Stimulated activated CD4-positive, alpha-beta T cell treated with anti-CD3 and anti-CD28 coated beads, Interleukin-12 subunit alpha, Interleukin-12 subunit beta, amount 100 ng/mL, for 24 hours (primary cell): ENCODE data around the gene GLMN.
"Not testable (repeated sequence)": the region's sequence is repeated elsewhere in the genome, so short reads cannot be mapped to it uniquely, and the experiment has no call there.

Source experiments
- DNase-seq, 2 experiments: peaks; one replicate each; pipeline ENCODE4 v3.0.0-alpha.2; 2020; ENCODE audit warnings: low read depth in 2 of 2

GLMN gene

GRCh38 chr1:92299477-92300150 lies 827 bp upstream of the GLMN start:
- no peak for DNase-seq

GRCh38 chr1:92298213-92298572 lies 594 bp downstream of the GLMN start:
- no peak for DNase-seq

GRCh38 chr1:92291372-92291999 lies 7.3 kb downstream of the GLMN start:
- DNase-seq: no peak

- DNase-seq: not testable (repeated sequence)
These were observed 17.4 kb downstream of the GLMN start for GRCh38 chr1:92281411-92281810.

- not testable (repeated sequence) for DNase-seq
These were observed 19.0 kb downstream of the GLMN start for GRCh38 chr1:92279781-92280180.

- no peak for DNase-seq
These were observed 21.6 kb downstream of the GLMN start for GRCh38 chr1:92277105-92277723.

- DNase-seq: no peak
These were observed 22.7 kb downstream of the GLMN start for GRCh38 chr1:92276082-92276481.

- no peak for DNase-seq
These were observed 23.8 kb downstream of the GLMN start for GRCh38 chr1:92274939-92275338.

- DNase-seq: no peak
These were observed 25.7 kb downstream of the GLMN start for GRCh38 chr1:92273039-92273438.

- DNase-seq: no peak
These were observed 36.3 kb downstream of the GLMN start for GRCh38 chr1:92262516-92262915.

- DNase-seq: no peak
These were observed 39.4 kb downstream of the GLMN start for GRCh38 chr1:92259350-92259749.

GRCh38 chr1:92254714-92255113 lies 44.1 kb downstream of the GLMN start:
- DNase-seq: not testable (repeated sequence)

GRCh38 chr1:92244376-92244775 lies 54.4 kb downstream of the GLMN start:
- DNase-seq: no peak

GRCh38 chr1:92240034-92240433 lies 58.8 kb downstream of the GLMN start:
- DNase-seq: no peak

GRCh38 chr1:92230736-92231135 lies 68.1 kb downstream of the GLMN start:
- no peak for DNase-seq

- DNase-seq: no peak
These were observed 70.4 kb downstream of the GLMN start for GRCh38 chr1:92228401-92228800.

GRCh38 chr1:92219028-92219427 lies 79.8 kb downstream of the GLMN start:
- DNase-seq: no peak

- DNase-seq: no peak
These were observed 80.2 kb downstream of the GLMN start for GRCh38 chr1:92218559-92218958.

- DNase-seq: no peak
These were observed 81.1 kb downstream of the GLMN start, which contains the start of gene C1orf146 for GRCh38 chr1:92217721-92218120. C1orf146 (plus strand) TSS chr1:92217915; CDS start chr1:92231421, 13,506 bp downstream.

GRCh38 chr1:92211166-92211565 lies 87.6 kb downstream of the GLMN start:
- DNase-seq: no peak

- no peak for DNase-seq
These were observed 88.1 kb downstream of the GLMN start for GRCh38 chr1:92210701-92211100.

GRCh38 chr1:92203105-92203504 lies 95.7 kb downstream of the GLMN start:
- no peak for DNase-seq

- DNase-seq: no peak
These were observed 96.8 kb downstream of the GLMN start for GRCh38 chr1:92201973-92202372.
